ENCODE data around the gene NACC2.

NACC2 gene

GRCh38 chr9:136141682-136142413, 46.8 kb upstream of the NACC2 start:
- Histone ChIP-seq H3K4me3 (replicated peaks; ENCODE audit: low read depth, low read length) (no peak overlapping the region), H3K36me3 (ENCODE audit: control insufficient read depth, insufficient read depth, low read length) (no peaks in the 10 kb centered on the region), H3K27me3 (replicated peaks; ENCODE audit: control insufficient read depth, insufficient read depth, low read length) (no peaks in the 10 kb centered on the region; the same call in 1 of the 2 replicates)
- DNase-seq (ENCODE audit: extremely low read depth, insufficient read length): no peak
- TF ChIP-seq CTCF (IDR thresholded peaks at IDR 0.05; ENCODE audit: insufficient read depth, low read length, poor library complexity, severe bottlenecking): no peak

- no peaks in the 10 kb centered on the region for H3K36me3 ChIP-seq (ENCODE audit: control insufficient read depth, insufficient read depth, low read length)
- DNase-seq (ENCODE audit: extremely low read depth, insufficient read length): no peak
- no peak for TF ChIP-seq CTCF (IDR thresholded peaks at IDR 0.05; ENCODE audit: insufficient read depth, low read length, poor library complexity, severe bottlenecking)
- H3K27me3 ChIP-seq (replicated peaks; ENCODE audit: control insufficient read depth, insufficient read depth, low read length): no peaks in the 10 kb centered on the region; the same call in 1 of the 2 replicates
- H3K4me3 ChIP-seq (replicated peaks; ENCODE audit: low read depth, low read length): no peak overlapping the region
Measured at GRCh38 chr9:136140966-136141365, 45.9 kb upstream of the NACC2 start.

- no peak for DNase-seq (ENCODE audit: extremely low read depth, insufficient read length)
- no peak for TF ChIP-seq CTCF (IDR thresholded peaks at IDR 0.05; ENCODE audit: insufficient read depth, low read length, poor library complexity, severe bottlenecking)
- no peak overlapping the region for H3K4me3 ChIP-seq (replicated peaks; ENCODE audit: low read depth, low read length)
Measured at GRCh38 chr9:136140046-136140445, 45.0 kb upstream of the NACC2 start.

GRCh38 chr9:136138566-136138965, 43.5 kb upstream of the NACC2 start:
- H3K27me3 ChIP-seq (replicated peaks; ENCODE audit: control insufficient read depth, insufficient read depth, low read length): no peaks in the 10 kb centered on the region; the same call in 1 of the 2 replicates
- peak; percentile 57 for TF ChIP-seq CTCF (IDR thresholded peaks at IDR 0.05; ENCODE audit: insufficient read depth, low read length, poor library complexity, severe bottlenecking)
- no peaks in the 10 kb centered on the region for H3K36me3 ChIP-seq (ENCODE audit: control insufficient read depth, insufficient read depth, low read length)

More at GRCh38 chr9:136140046-136140445, 45.0 kb upstream of the NACC2 start:
- Histone ChIP-seq H3K27me3 (replicated peaks; ENCODE audit: control insufficient read depth, insufficient read depth, low read length) (no peaks in the 10 kb centered on the region; the same call in 1 of the 2 replicates), H3K36me3 (ENCODE audit: control insufficient read depth, insufficient read depth, low read length) (no peaks in the 10 kb centered on the region)

GRCh38 chr9:136137321-136138265, 42.5 kb upstream of the NACC2 start:
- Histone ChIP-seq H3K4me3 (replicated peaks; ENCODE audit: low read depth, low read length) (no peak overlapping the region), H3K27me3 (replicated peaks; ENCODE audit: control insufficient read depth, insufficient read depth, low read length) (no peaks in the 10 kb centered on the region; the same call in 1 of the 2 replicates), H3K36me3 (ENCODE audit: control insufficient read depth, insufficient read depth, low read length) (no peaks in the 10 kb centered on the region)
- no peak for DNase-seq (ENCODE audit: extremely low read depth, insufficient read length)
- no peak for TF ChIP-seq CTCF (IDR thresholded peaks at IDR 0.05; ENCODE audit: insufficient read depth, low read length, poor library complexity, severe bottlenecking)

More at GRCh38 chr9:136138566-136138965, 43.5 kb upstream of the NACC2 start:
- no peak overlapping the region for H3K4me3 ChIP-seq (replicated peaks; ENCODE audit: low read depth, low read length)
- DNase-seq (ENCODE audit: extremely low read depth, insufficient read length): no peak

Data from GM06990 (cell line).